ENCODE measurements around the gene SEPTIN11. TPM values are rescaled to one million over a fixed set of nuclear protein-coding genes. Genes with fewer than 3 reads are reported as not detected.
A peak's percentile ranks its signal among the peaks of the same experiment; 100 is the strongest.

Gene SEPTIN11
- total RNA-seq (2021; fragmentation: NEBNext Ultra II Directional; extraction: Animal tissue kit (Norgen Biotek cat#: 25700)) (105 and 110 TPM in 2 replicates), polyA plus RNA-seq (2011; rRNA removed) (21.0 and 32.2 TPM in 2 replicates), polyA minus RNA-seq (2011; rRNA and poly(A)+ RNA removed) (92.8 and 155 TPM in 2 replicates)
- 39.8 TPM for polyA plus RNA-seq (2011; cell fraction: cytosol; rRNA removed)
- polyA plus RNA-seq (2011; cell fraction: nucleus; rRNA removed), result 18.1 TPM
- 37.4 to 86.3 TPM (median 45.0 TPM) in 4 replicates for polyA plus RNA-seq (2012, experiment 1 of 2)
- polyA plus RNA-seq (2012, experiment 2 of 2), result 3.4 TPM
- 105 TPM for polyA plus RNA-seq (2013, experiment 1 of 2)
- 121 TPM for polyA plus RNA-seq (2013, experiment 2 of 2)
- 40.9 TPM for polyA minus RNA-seq (2011; cell fraction: cytosol; rRNA and poly(A)+ RNA removed)
- 68.8 TPM for polyA minus RNA-seq (2011; cell fraction: nucleus; rRNA and poly(A)+ RNA removed)
- long read RNA-seq, experiment 1, partial matches to known transcripts, result 30 of 66 reads
- long read RNA-seq, experiment 1, other reads (novel, unspliced or antisense), result 35 of 66 reads
- long read RNA-seq, experiment 2, full-length matches to known transcripts, result 5 of 21 reads
- long read RNA-seq, experiment 2, partial matches to known transcripts, result 11 of 21 reads
- long read RNA-seq, experiment 2, other reads (novel, unspliced or antisense), result 5 of 21 reads

DNA sequence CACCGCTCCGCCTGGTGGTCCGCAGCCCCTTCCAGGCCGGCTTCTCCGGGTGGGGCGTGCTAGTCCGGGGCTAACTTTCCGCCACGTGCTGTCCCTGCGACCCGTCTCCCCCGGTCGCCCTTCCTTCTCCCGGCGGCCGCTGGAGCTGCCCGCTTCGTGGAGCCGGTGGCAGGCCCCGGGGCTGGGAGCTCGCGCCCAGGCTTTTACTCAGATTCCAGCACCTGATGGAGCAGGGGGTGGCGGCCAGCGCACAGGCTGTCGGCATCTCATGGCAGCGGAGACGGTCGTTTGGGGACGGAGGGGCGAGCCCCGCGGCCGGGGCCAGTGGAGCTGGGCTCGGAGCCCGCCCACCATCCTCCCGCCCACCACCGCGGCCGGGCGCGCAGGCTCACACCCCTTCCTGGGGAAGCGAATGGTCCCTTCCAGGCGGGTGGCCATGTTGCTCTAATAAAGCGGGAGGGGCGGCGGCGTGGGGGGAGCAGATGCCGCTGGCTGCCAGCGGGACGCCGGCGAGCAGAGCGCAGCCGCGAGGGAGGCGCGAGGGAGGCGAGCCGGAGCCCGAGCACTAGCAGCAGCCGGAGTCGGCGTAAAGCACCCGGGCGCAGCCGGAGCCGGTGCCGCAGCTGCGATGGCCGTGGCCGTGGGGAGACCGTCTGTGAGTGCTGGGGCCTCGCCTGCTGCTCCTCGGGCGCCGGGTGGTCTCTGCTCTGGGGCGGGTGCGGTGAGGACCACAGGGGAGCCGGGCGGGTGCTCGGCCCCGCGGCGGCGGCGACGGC, at the start of gene SEPTIN11:
SEPTIN11 (plus strand) TSS at position 477 of the 776 bp plus-strand sequence; CDS start at position 629, 152 bp downstream.
- peak within 1 kb of the TSS; percentile 13 to 75 (median 52) for H3K9ac ChIP-seq (replicated peaks in 1 of 4; ENCODE audit: extremely low read depth in 1 of 4, low read depth in 3 of 4, low read length in 3 of 4)
- DNase-seq (ENCODE audit: low read depth in 1 of 2, low spot score in 2 of 2), result peak; percentile 62 to 90
- peaks cover 0 to 33% of the 10 kb centered on the region in 2 experiments; a peak in 3 of 4 replicates for H3K79me2 ChIP-seq (ENCODE audit: control insufficient read depth in 1 of 2, insufficient read depth in 2 of 2, low read length in 2 of 2)
- no peak within 1 kb of the TSS for H3K14ac ChIP-seq (ENCODE audit: insufficient read length)
- H3K27ac ChIP-seq (ENCODE audit: low read depth, low read length), result no peak within 1 kb of the TSS
- peak within 1 kb of the TSS; percentile 87 to 88 for H3K4me2 ChIP-seq (ENCODE audit: insufficient read depth in 1 of 2, low read depth in 2 of 2, low read length in 2 of 2)
- peak within 1 kb of the TSS; percentile 80 to 82 (median 80) for H3K4me3 ChIP-seq (ENCODE audit: extremely low read depth in 1 of 4, insufficient read depth in 2 of 4, low read depth in 3 of 4, low read length in 4 of 4)
- no peak within 1 kb of the TSS for H3K4ac ChIP-seq (replicated peaks; ENCODE audit: insufficient read length, low read depth, low read length)
- no peak within 1 kb of the TSS; the same call in 1 of the 2 replicates for H2BK15ac ChIP-seq (ENCODE audit: low read length)
- no peaks in the 10 kb centered on the region; the same call in 1 of the 2 replicates for H3K79me1 ChIP-seq (ENCODE audit: low read depth, low read length)
- peaks cover 0 to 1% of the 10 kb centered on the region in 2 experiments for H4K20me1 ChIP-seq (replicated peaks in 1 of 2; ENCODE audit: control insufficient read depth in 1 of 2, insufficient read depth in 2 of 2, low read length in 2 of 2)
- H3K23me2 ChIP-seq (ENCODE audit: low read depth, low read length), result peaks cover 21% of the 10 kb centered on the region
- peaks cover 0 to 13% (median 10%) of the 10 kb centered on the region in 4 experiments; a peak in 5 of 7 replicates for H3K27me3 ChIP-seq (replicated peaks in 1 of 4; ENCODE audit: control insufficient read depth in 3 of 4, extremely low read depth in 1 of 4, insufficient read depth in 3 of 4, low read length in 3 of 4)
- 0 out of 2 replicates have a peak within 1 kb of the TSS, but pooled peaks have one; percentile 24 for H2BK20ac ChIP-seq (ENCODE audit: low read length)
- no peak within 1 kb of the TSS for H2AK5ac ChIP-seq (ENCODE audit: low read depth, low read length)
- POLR2A ChIA-PET (ENCODE audit: partially characterized antibody), result interaction anchor here (0.6 to 1.6 kb wide), 11 partner anchors 9 to 206 kb away, joined by 3 to 5 read pairs (median 4); partner anchors contain the start of gene SOWAHB
- H3K56ac ChIP-seq (replicated peaks; ENCODE audit: insufficient read length, low read depth, low read length), result peak within 1 kb of the TSS; percentile 37
- CTCF ChIA-PET (ENCODE audit: partially characterized antibody), result interaction anchor here (0.9 to 1.7 kb wide), 4 partner anchors 34 to 254 kb away, joined by 3 to 6 read pairs (median 4); partner anchors contain the start of gene SOWAHB
- no peak within 1 kb of the TSS for H3K23ac ChIP-seq (ENCODE audit: insufficient read length)
- peak within 1 kb of the TSS; percentile 55 for H4K5ac ChIP-seq (ENCODE audit: insufficient read length, low read depth, low read length)
- 0% methylated on average over 51 of the region's 87 CpGs; no CpG with 5 or more reads in 1 of the 2 experiments for WGBS, 2 experiments (ENCODE audit: extremely low coverage in 1 of 2, insufficient coverage in 1 of 2, insufficient read length in 1 of 2, insufficient replicate concordance in 2 of 2, low coverage in 1 of 2, low lambda C conversion rate in 2 of 2, missing lambda C conversion rate in 1 of 2)
- H2BK120ac ChIP-seq (replicated peaks; ENCODE audit: low read depth, low read length), result no peak within 1 kb of the TSS
- H3K36me3 ChIP-seq (ENCODE audit: control insufficient read depth in 2 of 4, insufficient read depth in 4 of 4, low read length in 3 of 4), result no peaks in the 10 kb centered on the region
- H2AFZ ChIP-seq (ENCODE audit: low read length), result no peak within 1 kb of the TSS
- peaks cover 2 to 6% (median 4%) of the 10 kb centered on the region in 4 experiments; a peak in 5 of 7 replicates for H3K4me1 ChIP-seq (replicated peaks in 1 of 4; ENCODE audit: control insufficient read depth in 3 of 4, insufficient read depth in 4 of 4, low read length in 3 of 4)
- H3K9me3 ChIP-seq (ENCODE audit: insufficient read depth in 2 of 2, low read depth in 1 of 2, low read length in 1 of 2), result no peaks in the 10 kb centered on the region
- peak within 1 kb of the TSS; percentile 59 for H4K91ac ChIP-seq (replicated peaks; ENCODE audit: insufficient read length, low read length)
- peak within 1 kb of the TSS; percentile 87 for H4K8ac ChIP-seq (ENCODE audit: extremely low read depth, insufficient read depth, low read length)
- H2BK5ac ChIP-seq (ENCODE audit: low read depth, low read length), result no peak within 1 kb of the TSS
- FAIRE-seq, result no peak
- no peak within 1 kb of the TSS for H2BK12ac ChIP-seq (ENCODE audit: low read depth, low read length)
- peak within 1 kb of the TSS; percentile 95 for H3K18ac ChIP-seq (ENCODE audit: extremely low read depth, low read length)
- TF ChIP-seq TAF7 (optimal IDR thresholded peaks at IDR 0.05; ENCODE audit: borderline replicate concordance, low read depth, low read length), result no peak
- no peak for TF ChIP-seq RXRA (IDR thresholded peaks at IDR 0.05; ENCODE audit: insufficient read depth, low read depth, low read length)
- no peak for TF ChIP-seq KDM5A (IDR thresholded peaks at IDR 0.05; ENCODE audit: low read length)
- peak; percentile 68; the same call in 1 of the 2 replicates for TF ChIP-seq EGR1 (IDR thresholded peaks at IDR 0.05; ENCODE audit: borderline replicate concordance, low read depth, low read length)
- TF ChIP-seq ASH2L (IDR thresholded peaks at IDR 0.05; ENCODE audit: low read length), result peak; percentile 79
- 0 out of 2 replicates have a peak, but pooled peaks have one; percentile 24 for TF ChIP-seq JUND (IDR thresholded peaks at IDR 0.05; ENCODE audit: low read length)
- TF ChIP-seq CBX5 (IDR thresholded peaks at IDR 0.05; ENCODE audit: low read depth, low read length), result no peak
- TF ChIP-seq RBBP5 (IDR thresholded peaks at IDR 0.05; ENCODE audit: borderline replicate concordance, low read depth, low read length), result peak; percentile 99; the same call in 1 of the 2 replicates
